Activated gamma-delta T cell treated with Interleukin-2 at 50 U/mL for 16 hours (primary cell): ENCODE measurements around the gene RGL2.
"Not testable (repeated sequence)": the region's sequence is repeated elsewhere in the genome, so short reads cannot be mapped to it uniquely, and the experiment has no call there.

Experiments
- DNase-seq: peaks from one replicate; pipeline ENCODE4 v3.0.0-alpha.2; 2020

Gene RGL2

GRCh38 chr6:33298773-33299236 lies at the start of gene RGL2:
RGL2 (minus strand) TSS chr6:33298942; CDS start chr6:33298610, 332 bp downstream.
- DNase-seq, result peak; percentile 63

GRCh38 chr6:33347816-33348215 lies 49.1 kb upstream of the RGL2 start:
- no peak for DNase-seq

DNA sequence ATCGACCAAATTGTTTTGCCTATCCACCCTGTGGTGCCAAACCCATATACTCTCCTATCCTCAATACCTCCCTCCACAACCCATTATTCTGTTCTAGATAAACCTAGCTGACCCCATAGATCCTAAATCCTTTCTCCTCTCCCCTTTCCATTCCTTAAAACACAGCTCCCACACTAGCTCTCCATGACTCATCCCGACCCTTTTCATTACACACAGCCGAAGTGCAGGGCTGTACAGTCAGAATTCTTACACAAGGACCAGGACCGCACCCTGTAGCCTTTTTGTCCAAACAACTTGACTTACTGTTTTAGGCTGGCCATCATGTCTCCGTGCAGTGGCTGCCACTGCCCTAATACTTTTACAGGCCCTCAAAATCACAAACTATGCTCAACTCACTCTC lies 48.2 kb upstream of the RGL2 start:
- not testable (repeated sequence) for DNase-seq

GRCh38 chr6:33344701-33345697 lies 46.3 kb upstream of the RGL2 start:
- peak; percentile 68 for DNase-seq

GRCh38 chr6:33343953-33344611 lies 45.3 kb upstream of the RGL2 start:
- DNase-seq, result peak; percentile 66

DNA sequence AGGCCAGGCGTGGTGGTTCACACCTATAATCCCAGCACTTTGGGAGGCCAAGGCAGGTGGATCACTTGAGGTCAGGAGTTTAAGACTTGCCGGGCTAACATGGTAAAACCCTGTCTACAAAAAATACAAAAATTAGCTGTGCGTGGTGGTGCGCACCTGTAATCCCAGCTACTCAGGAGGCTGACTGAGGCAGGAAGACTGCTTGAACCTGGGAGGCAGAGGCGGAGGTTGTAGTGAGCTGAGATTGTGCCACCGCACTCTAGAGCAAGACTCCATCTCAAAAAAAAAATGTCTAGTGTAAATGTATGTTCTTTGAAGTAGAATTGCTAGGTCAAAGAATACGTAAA lies 44.8 kb upstream of the RGL2 start:
- not testable (repeated sequence) for DNase-seq

- DNase-seq, result no peak
Observed at GRCh38 chr6:33339193-33339592, 40.5 kb upstream of the RGL2 start.

GRCh38 chr6:33336495-33336894 lies 37.8 kb upstream of the RGL2 start:
- DNase-seq, result no peak

GRCh38 chr6:33335916-33336315 lies 37.2 kb upstream of the RGL2 start:
- DNase-seq, result no peak

- no peak for DNase-seq
Observed at GRCh38 chr6:33333666-33334065, 34.9 kb upstream of the RGL2 start.

DNA sequence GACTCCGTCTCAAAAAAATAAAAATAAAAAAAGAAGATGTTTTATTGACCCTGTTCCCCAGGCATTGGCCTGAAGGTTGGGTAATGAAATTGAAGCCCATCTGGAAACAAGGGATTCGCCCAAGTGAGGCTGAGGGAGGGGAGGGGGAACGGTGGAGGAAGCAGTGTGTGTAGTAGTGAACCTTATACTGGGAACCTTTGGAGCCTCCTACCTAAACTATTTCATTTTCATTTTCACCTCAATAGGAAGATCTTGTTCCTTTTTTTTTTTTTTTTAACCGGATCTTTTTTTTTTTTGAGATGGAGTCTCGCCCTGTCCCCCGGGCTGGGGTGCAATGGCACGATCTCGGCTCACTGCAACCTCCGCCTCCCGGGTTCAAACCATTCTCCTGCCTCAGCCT lies 32.0 kb upstream of the RGL2 start:
- DNase-seq, result no peak

DNA sequence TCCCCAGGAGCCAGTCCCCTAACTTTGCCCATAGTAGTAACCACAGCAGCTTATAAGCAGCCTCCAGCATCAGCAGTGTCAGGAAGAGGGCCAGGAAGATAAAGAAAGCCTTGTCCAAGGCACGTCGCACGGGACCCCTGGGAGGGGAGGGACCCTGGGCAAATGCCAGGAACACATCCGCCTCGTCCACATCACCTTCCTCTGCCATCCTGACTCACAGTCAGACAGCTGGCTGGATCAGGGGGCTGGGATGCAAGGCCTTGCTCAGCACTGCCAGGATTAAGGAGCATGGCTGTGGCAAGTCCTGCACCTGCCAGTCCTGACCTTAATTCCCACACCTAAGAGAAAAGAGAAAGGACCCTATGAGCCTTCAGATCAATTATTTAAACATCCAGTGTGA lies 30.3 kb upstream of the RGL2 start:
- DNase-seq, result no peak

DNA sequence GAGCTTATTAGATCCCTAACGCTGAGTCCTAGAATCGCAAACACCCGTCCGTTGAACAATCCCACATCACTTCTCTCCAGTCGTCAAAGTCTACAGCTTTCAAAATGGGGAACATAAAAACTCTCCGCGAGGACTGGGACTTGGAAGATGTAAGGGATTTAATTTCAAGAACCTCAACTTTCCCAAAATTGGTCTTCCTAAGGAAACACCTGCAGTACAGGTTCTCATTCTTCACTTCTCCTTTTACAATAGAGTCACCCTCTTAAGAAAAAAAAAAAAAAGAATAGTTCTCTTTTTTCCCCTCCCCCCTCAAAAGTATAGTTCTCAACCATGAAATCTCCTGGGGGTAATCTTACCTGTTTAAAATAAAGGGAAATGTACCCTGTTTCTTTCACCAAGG lies 25.4 kb upstream of the RGL2 start:
- no peak for DNase-seq

GRCh38 chr6:33323623-33323948 lies 24.8 kb upstream of the RGL2 start:
- peak; percentile 19 for DNase-seq

- DNase-seq, result no peak
Observed at GRCh38 chr6:33321227-33321626, 22.5 kb upstream of the RGL2 start.

GRCh38 chr6:33320315-33321181 lies 21.8 kb upstream of the RGL2 start:
- no peak for DNase-seq

GRCh38 chr6:33319939-33320314 lies 21.2 kb upstream of the RGL2 start:
- DNase-seq, result no peak

DNA sequence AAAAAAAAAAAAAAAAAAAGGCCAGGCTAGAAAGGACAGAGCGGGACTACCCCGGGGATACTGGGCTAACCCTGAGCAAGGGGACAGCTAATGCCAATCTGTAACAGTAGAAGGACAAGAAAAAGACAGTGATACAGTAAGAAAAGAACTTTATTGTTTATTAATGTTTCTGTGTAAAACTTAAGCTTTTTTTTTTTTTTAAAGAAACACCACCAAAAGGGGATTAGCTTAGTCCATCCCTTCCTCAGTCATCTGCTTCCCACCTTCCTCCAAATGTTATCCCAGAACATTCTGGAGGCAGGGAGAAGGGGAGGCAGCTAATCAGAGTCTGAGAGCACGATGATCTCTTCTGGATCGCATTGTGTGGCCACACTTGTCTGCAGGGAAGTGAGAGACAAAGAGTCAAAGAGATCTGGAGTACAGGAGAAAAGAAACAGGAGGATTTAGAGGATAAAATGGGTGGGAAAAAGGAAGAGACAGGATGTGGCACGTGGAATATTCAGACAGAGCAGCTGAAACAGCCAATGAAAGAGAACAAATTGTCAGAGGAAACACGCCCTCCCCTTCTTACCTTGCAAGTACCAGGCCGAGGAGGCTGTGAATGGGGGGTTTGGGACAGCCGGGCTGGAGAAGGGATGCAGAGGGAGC lies 19.8 kb upstream of the RGL2 start:
- no peak for DNase-seq

GRCh38 chr6:33317669-33318425 lies 19.1 kb upstream of the RGL2 start, which contains the start of gene ZBTB22:
ZBTB22 (minus strand) TSS chr6:33317744; CDS start chr6:33316916, 828 bp downstream.
- peak; percentile 97 for DNase-seq

GRCh38 chr6:33317419-33317668 lies 18.6 kb upstream of the RGL2 start:
- DNase-seq, result no peak

- no peak for DNase-seq
Observed at GRCh38 chr6:33316603-33317418, 18.1 kb upstream of the RGL2 start.
